HepG2 (cell line): ENCODE data around the gene CYP19A1. TPM values are rescaled to one million over a fixed set of nuclear protein-coding genes. Genes with fewer than 3 reads are reported as not detected.

Experiments
- FOXM1 ChIP-seq: sonication (generic); formaldehyde crosslinking; IDR thresholded peaks from 2 replicates; pipeline ENCODE4 v1.5.0; 2020; ENCODE audit warnings: missing genetic modification reagents
- MXI1 ChIP-seq: IDR thresholded peaks from 3 replicates; pipeline ENCODE4 v1.6.1; 2012; ENCODE audit warnings: low read depth, low read length, inconsistent platforms, borderline replicate concordance
- MYNN ChIP-seq: sonication (generic); formaldehyde crosslinking; IDR thresholded peaks from 2 replicates; pipeline ENCODE4 v1.4.0; 2020; ENCODE audit warnings: mild to moderate bottlenecking, low read depth, missing genetic modification reagents
- ZFP1 ChIP-seq: IDR thresholded peaks from 2 replicates; pipeline ENCODE4 v1.6.1; 2016
- ZNF33B ChIP-seq: sonication (generic); formaldehyde crosslinking; IDR thresholded peaks from 2 replicates; pipeline ENCODE4 v1.5.1; 2020; ENCODE audit warnings: mild to moderate bottlenecking, missing genetic modification reagents
- ZNF441 ChIP-seq: sonication (generic); formaldehyde crosslinking; IDR thresholded peaks from 2 replicates; pipeline ENCODE4 v1.7.0; 2021; ENCODE audit warnings: missing genetic modification reagents, borderline replicate concordance
- ZNF589 ChIP-seq: sonication (generic); formaldehyde crosslinking; conservative IDR thresholded peaks from 2 replicates; pipeline ENCODE4 v1.8.0; 2022; ENCODE audit warnings: mild to moderate bottlenecking, moderate library complexity, missing genetic modification reagents
- ZNF7 ChIP-seq: IDR thresholded peaks from 2 replicates; pipeline ENCODE4 v1.6.1; 2016; ENCODE audit warnings: missing biosample characterization, missing genetic modification reagents
- ZNF747 ChIP-seq: sonication (generic); formaldehyde crosslinking; IDR thresholded peaks from 2 replicates; pipeline ENCODE4 v1.8.1; 2023; ENCODE audit warnings: missing genetic modification reagents, mild to moderate bottlenecking, borderline replicate concordance
- polyA plus RNA-seq, 8 experiments: library from polyadenylated mRNA; depleted of rRNA in 3 of 8; stranded (reverse) in 7 of 8; unstranded in 1 of 8; fragments of >200 nt; fragmentation: Illumina TruSeq in 4 of 8; extraction: Trizol in 4 of 8; gene quantifications; 2 replicates each; pipeline versions ENCODE4 v1.2.1 to v1.2.3, GENCODE V29; 2011 to 2016; ENCODE audit warnings: low read depth in 4 of 8, missing spikeins in 1 of 8, mixed read lengths in 1 of 8; ENCODE audit not compliant: insufficient read depth in 1 of 8
- total RNA-seq, 5 experiments: library from RNA; depleted of rRNA; stranded (reverse); fragments of >200 nt; fragmentation: Illumina TruSeq; extraction: Trizol; gene quantifications; 2 replicates each; pipeline ENCODE4 v1.2.3, GENCODE V29; 2016; ENCODE audit warnings: low read depth in 1 of 5
- TF ChIP-seq, protein P1 (sequence below): fragments of 450-650 bp; IDR thresholded peaks from 2 replicates; pipeline ENCODE4 v1.6.1; 2017
- TF ChIP-seq, protein P2 (sequence below): sonication (generic); formaldehyde crosslinking; IDR thresholded peaks from 2 replicates; pipeline ENCODE4 v1.4.0; 2020; ENCODE audit warnings: missing genetic modification reagents
- TF ChIP-seq, protein P3 (sequence below): IDR thresholded peaks from 2 replicates; pipeline ENCODE4 v1.6.1; 2016; ENCODE audit warnings: missing biosample characterization, missing genetic modification reagents, low read depth
- TF ChIP-seq, protein P4 (sequence below): sonication (generic); formaldehyde crosslinking; IDR thresholded peaks from 2 replicates; pipeline ENCODE4; 2020; ENCODE audit warnings: missing genetic modification reagents, mild to moderate bottlenecking, borderline replicate concordance
- TF ChIP-seq, protein P5 (sequence below): sonication (generic); formaldehyde crosslinking; IDR thresholded peaks from 2 replicates; pipeline ENCODE4 v1.5.0; 2020; ENCODE audit warnings: missing genetic modification reagents, mild to moderate bottlenecking, borderline replicate concordance
- TF ChIP-seq, protein P6 (sequence below): sonication (generic); formaldehyde crosslinking; IDR thresholded peaks from 2 replicates; pipeline ENCODE4 v1.4.0; 2020; ENCODE audit warnings: missing genetic modification reagents
- TF ChIP-seq, protein P7 (sequence below): IDR thresholded peaks from 2 replicates; pipeline ENCODE4 v1.6.1; 2016

Gene CYP19A1
- total and polyA plus RNA-seq, 2 of the 13 experiments (the other 11 are each of a cell fraction or from before 2014, with no cell fraction given) = 10.9 to 23.0 TPM

DNA sequence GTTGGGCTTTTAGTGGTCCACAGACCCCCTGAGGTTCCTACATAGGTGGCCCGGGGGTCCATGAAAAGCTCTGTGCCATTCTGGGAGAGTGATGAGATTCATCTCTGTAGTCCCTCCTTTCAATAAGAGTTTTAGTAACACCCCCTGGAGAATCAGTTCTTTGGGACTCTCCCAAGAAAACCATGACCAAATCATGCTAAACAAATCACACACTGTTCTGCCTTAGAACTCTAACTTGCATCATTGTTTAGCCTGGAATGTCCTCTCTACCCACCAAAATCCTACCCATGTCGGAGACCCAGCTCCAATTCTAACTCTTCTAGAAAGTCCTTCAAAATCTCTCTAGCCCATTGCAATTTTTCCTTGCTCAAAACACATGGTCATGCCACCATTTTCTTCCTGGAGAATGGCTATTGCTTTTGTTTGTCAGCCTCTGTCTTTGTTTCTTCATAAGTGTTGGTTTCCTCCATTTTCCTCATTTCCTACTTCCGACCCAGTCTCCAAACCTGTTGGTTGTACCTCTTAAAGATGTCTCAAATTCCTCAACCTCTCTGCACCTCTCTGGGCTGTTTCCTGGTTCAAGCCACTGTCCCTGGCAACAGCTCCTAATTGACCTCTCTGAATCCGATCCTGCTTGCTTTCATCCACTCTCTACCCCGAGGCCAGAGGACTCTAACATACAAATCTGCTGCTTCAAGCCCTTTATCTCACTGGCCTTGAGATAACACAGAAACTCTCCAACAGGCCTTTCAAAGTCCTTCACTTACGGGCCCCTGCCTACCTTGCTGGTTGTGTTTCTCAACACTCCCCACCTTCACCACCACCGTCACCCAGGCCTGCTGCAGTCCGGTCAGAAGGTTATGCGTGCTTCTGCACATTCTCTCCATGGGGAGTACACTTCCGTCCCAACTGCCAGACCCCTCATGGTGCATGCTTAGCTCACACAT is 23.7 kb downstream of the CYP19A1 start (continued):
- TF ChIP-seq, protein P1, sequence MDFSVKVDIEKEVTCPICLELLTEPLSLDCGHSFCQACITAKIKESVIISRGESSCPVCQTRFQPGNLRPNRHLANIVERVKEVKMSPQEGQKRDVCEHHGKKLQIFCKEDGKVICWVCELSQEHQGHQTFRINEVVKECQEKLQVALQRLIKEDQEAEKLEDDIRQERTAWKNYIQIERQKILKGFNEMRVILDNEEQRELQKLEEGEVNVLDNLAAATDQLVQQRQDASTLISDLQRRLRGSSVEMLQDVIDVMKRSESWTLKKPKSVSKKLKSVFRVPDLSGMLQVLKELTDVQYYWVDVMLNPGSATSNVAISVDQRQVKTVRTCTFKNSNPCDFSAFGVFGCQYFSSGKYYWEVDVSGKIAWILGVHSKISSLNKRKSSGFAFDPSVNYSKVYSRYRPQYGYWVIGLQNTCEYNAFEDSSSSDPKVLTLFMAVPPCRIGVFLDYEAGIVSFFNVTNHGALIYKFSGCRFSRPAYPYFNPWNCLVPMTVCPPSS = no peak
- TF ChIP-seq, protein P2, sequence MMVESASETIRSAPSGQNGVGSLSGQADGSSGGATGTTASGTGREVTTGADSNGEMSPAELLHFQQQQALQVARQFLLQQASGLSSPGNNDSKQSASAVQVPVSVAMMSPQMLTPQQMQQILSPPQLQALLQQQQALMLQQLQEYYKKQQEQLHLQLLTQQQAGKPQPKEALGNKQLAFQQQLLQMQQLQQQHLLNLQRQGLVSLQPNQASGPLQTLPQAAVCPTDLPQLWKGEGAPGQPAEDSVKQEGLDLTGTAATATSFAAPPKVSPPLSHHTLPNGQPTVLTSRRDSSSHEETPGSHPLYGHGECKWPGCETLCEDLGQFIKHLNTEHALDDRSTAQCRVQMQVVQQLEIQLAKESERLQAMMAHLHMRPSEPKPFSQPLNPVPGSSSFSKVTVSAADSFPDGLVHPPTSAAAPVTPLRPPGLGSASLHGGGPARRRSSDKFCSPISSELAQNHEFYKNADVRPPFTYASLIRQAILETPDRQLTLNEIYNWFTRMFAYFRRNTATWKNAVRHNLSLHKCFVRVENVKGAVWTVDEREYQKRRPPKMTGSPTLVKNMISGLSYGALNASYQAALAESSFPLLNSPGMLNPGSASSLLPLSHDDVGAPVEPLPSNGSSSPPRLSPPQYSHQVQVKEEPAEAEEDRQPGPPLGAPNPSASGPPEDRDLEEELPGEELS (CRISPR knock-in tag) = peak; percentile 72
- no peak for TF ChIP-seq MXI1
- TF ChIP-seq MYNN (CRISPR knock-in tag) = no peak
- no peak for TF ChIP-seq ZNF7 (CRISPR knock-in tag)
- TF ChIP-seq, protein P3, sequence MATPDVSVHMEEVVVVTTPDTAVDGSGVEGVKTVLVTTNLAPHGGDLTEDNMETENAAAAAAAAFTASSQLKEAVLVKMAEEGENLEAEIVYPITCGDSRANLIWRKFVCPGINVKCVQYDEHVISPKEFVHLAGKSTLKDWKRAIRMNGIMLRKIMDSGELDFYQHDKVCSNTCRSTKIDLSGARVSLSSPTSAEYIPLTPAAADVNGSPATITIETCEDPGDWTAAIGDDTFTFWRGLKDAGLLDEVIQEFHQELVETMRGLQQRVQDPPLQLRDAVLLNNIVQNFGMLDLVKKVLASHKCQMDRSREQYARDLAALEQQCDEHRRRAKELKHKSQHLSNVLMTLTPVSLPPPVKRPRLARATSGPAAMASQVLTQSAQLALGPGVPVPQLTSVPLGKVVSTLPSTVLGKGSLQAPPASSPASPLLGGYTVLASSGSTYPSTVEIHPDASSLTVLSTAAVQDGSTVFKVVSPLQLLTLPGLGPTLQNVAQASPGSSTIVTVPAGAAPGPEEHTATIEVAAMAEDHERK = no peak
- TF ChIP-seq ZNF747 = no peak
- TF ChIP-seq FOXM1 = no peak
- TF ChIP-seq ZNF33B (CRISPR knock-in tag) = no peak
- TF ChIP-seq ZNF441 = 0 out of 2 replicates have a peak, but pooled peaks have one; percentile 71
- TF ChIP-seq, protein P4, sequence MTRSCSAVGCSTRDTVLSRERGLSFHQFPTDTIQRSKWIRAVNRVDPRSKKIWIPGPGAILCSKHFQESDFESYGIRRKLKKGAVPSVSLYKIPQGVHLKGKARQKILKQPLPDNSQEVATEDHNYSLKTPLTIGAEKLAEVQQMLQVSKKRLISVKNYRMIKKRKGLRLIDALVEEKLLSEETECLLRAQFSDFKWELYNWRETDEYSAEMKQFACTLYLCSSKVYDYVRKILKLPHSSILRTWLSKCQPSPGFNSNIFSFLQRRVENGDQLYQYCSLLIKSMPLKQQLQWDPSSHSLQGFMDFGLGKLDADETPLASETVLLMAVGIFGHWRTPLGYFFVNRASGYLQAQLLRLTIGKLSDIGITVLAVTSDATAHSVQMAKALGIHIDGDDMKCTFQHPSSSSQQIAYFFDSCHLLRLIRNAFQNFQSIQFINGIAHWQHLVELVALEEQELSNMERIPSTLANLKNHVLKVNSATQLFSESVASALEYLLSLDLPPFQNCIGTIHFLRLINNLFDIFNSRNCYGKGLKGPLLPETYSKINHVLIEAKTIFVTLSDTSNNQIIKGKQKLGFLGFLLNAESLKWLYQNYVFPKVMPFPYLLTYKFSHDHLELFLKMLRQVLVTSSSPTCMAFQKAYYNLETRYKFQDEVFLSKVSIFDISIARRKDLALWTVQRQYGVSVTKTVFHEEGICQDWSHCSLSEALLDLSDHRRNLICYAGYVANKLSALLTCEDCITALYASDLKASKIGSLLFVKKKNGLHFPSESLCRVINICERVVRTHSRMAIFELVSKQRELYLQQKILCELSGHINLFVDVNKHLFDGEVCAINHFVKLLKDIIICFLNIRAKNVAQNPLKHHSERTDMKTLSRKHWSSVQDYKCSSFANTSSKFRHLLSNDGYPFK (CRISPR knock-in tag) = peak; percentile 22; the same call in 1 of the 2 replicates
- TF ChIP-seq, protein P5, sequence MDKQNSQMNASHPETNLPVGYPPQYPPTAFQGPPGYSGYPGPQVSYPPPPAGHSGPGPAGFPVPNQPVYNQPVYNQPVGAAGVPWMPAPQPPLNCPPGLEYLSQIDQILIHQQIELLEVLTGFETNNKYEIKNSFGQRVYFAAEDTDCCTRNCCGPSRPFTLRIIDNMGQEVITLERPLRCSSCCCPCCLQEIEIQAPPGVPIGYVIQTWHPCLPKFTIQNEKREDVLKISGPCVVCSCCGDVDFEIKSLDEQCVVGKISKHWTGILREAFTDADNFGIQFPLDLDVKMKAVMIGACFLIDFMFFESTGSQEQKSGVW (CRISPR knock-in tag) = no peak
- TF ChIP-seq, protein P6, sequence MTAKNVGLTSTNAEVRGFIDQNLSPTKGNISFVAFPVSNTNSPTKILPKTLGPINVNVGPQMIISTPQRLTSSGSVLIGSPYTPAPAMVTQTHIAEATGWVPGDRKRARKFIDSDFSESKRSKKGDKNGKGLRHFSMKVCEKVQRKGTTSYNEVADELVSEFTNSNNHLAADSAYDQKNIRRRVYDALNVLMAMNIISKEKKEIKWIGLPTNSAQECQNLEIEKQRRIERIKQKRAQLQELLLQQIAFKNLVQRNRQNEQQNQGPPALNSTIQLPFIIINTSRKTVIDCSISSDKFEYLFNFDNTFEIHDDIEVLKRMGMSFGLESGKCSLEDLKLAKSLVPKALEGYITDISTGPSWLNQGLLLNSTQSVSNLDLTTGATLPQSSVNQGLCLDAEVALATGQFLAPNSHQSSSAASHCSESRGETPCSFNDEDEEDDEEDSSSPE (CRISPR knock-in tag) = 0 out of 2 replicates have a peak, but pooled peaks have one; percentile 33
- TF ChIP-seq, protein P7, sequence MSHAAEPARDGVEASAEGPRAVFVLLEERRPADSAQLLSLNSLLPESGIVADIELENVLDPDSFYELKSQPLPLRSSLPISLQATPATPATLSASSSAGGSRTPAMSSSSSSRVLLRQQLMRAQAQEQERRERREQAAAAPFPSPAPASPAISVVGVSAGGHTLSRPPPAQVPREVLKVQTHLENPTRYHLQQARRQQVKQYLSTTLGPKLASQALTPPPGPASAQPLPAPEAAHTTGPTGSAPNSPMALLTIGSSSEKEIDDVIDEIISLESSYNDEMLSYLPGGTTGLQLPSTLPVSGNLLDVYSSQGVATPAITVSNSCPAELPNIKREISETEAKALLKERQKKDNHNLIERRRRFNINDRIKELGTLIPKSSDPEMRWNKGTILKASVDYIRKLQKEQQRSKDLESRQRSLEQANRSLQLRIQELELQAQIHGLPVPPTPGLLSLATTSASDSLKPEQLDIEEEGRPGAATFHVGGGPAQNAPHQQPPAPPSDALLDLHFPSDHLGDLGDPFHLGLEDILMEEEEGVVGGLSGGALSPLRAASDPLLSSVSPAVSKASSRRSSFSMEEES (CRISPR knock-in tag) = 0 out of 2 replicates have a peak, but pooled peaks have one; percentile 35
- TF ChIP-seq ZNF589 = no peak
- 0 out of 2 replicates have a peak, but pooled peaks have one; percentile 59 for TF ChIP-seq ZFP1 (CRISPR knock-in tag)
